Measurements from ENCODE around the gene PTPRJ.
A peak's percentile ranks its signal among the peaks of the same experiment; 100 is the strongest.

The PTPRJ gene

DNA sequence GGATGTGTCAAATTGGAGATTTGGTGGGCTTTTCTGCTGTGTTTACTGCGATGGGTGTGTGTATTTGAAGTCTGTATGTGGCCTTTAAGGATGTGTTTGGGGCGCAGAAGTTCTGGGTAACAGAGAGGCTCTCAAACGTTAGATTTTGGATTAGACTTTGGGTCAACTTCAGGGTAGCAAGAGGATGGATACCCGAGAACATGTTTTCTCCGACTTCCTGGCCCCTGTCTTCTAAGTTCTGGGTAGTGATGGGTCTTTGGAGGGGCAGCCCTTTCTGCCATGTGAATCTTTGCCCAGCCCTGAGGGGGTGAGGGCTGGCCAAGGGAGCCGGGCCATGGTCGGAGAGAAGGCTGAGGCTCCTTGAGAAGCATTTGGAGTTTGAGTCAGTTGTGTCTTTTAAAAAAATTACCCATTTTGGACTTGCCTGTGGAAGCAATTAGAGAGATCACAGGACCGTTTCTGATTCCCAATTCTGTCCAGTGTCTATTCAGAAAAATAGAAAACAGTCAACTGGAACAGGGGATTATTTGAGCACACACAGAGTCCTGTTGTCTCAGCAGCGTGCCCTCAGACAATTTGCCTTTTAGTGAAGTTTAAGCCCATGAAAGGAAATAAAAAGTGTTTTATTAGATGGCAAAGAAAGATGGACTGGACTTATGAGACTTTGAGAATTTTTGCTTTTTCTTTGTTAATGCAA lies 114.4 kb downstream of the PTPRJ start:
- DNase-seq (ENCODE audit: low spot score) = no peak

DNA sequence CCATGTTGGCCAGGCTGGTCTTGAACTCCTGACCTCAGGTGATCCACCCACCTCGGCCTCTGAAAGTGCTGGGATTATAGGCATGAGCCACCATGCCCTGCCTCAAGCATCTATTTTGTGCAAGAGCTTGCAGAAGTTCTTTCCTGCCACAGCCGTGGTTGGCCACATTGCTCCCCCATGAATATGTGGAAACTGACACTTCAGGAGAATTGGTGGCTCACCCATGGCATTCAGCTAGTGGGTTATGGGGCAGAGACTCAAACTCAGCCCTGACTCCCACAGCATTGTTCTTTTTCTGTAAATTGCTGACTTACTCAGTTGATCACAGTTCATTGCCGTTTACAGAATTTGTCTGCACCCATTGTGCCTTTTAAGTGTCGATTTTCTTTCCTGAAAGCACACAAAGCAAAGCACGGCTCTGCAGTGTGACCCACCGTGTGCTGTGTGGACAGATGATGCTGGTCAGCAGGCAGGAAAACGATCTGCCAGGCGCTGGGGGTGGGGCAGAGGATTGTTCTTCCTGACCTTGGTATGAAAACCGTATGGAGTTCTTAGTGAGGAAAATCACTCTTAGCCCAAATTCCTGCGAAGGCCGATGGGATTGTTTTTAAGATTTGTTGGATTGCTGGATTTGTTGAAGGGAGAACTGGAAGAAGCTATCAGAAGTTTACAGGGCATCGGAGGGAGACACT lies 115.6 kb downstream of the PTPRJ start:
- no peak for DNase-seq (ENCODE audit: low spot score)

- no peak for DNase-seq (ENCODE audit: low spot score)
Measured at GRCh38 chr11:48096588-48097525, 116.5 kb downstream of the PTPRJ start.

GRCh38 chr11:48098024-48098423 lies 117.7 kb downstream of the PTPRJ start:
- DNase-seq (ENCODE audit: low spot score) = no peak

DNA sequence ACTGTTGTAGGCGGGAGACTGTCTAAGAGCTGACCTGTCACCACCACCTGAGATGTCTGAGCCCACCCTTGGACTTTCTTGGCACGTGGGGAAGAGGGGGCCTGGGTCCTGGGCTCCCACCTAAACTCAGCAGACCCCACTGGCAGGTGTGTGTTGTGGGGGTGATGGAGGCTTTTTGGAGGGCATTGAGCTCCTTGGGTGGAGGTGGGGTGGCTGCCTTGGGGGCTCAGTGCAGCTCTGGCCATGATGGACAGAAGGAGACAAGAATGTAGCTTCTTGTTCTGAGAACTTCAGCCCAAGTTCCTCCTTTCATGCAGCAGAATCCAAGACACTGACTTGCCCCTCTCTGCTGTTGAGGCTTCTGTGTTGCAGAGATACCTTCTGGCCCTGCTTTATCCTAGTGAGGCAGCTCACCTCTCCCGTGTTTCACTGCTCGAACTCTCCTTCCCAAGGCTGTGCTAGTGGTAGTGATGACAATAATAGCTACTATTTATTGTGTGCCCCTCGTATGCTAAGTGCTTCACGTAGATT lies 119.6 kb downstream of the PTPRJ start:
- DNase-seq (ENCODE audit: low spot score) = no peak

DNA sequence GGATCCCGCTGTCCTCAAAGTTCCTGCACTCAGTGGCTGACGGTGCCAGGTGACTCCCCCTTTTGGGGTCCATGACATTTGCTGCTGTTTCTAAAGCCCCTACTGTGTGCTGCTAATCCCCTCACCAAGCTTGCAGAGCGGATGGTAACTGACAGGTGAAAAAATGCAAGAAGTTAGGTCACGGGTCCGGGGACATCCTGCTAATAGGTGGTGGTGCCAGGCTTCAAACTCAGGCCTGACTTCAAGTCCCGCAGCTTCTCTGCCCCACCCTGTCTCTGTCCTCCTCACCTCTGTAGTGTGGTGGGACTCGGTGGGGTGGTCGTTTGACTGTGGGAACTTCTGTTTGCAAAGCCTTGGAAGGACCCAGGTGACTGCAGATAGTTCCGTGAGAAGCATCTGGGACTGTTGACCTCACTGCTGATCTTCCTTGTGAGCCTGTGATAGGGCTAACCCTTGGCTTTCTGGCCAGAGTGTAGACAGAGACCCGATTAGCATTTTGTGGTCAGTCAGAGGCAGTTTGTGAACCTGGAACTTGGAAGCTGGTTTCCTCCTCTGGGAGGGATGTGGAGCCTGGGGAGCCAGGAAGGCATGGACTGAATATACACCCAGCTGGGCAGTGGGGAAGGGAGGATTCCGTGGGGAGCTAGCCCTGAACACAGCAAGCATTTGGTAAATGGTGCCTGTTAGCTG lies 120.8 kb downstream of the PTPRJ start:
- DNase-seq (ENCODE audit: low spot score) = no peak

DNA sequence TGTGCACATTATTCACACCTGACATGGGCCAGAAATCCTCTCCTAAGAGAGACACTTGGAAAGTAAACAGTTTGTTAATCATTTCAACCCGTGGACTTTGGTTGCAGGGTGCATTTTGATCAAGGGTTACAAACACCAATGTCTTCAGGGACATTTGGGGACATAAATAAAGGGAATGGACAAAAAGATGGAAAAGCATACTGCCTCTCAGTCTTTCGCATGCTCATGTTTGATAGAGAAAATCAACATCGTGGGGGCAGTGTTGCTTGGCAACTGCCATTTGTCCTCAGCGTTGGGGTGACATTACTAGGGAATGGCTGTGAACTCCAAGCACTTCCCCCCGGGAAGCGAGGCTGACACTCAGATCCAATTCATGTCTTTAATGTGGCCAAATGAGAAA lies 121.6 kb downstream of the PTPRJ start:
- DNase-seq (ENCODE audit: low spot score) = no peak

DNA sequence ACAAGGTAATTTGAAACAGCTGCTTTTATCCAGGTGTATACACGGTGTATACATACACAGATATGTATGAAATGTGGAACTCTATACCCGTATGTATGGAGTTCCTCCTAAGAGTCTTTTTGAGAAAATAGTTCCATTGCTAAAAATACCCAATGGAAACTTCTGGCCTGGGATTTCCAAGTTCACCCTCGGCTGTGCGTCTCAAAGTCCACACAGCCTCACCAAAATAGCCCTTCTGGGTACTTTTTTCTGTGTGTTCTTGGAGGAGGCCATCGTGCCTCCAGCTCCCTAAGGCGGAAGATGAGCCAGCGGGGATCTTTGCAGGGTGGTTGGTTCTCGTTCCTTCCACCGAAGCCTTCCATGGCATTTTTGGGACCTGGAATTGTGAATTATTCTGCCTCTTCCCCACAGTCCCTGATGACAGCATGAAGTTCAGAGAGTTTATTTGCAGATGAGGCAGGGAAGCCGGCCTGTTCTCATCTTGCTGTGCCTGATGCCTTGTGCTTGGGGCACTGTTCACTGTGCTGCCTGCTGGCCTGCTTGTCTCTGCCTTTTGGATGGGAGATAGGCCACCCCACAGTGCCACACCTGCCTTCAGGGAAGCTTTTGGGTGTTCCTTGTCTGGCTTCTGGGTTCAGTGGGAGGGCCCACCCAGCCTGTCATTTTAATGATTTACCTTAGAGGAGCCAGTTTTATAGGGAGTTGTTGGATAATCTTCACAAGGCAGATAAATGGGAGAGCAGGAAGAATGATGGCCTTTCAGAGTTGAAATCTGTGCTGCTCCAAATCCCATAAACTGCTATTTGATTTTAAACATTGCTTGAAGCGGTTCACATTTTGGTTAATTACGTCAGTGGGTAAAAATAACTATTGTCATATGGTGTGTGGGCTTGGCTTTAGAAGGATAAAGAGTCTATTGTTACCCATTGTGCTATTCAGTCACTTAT lies 123.5 kb downstream of the PTPRJ start:
- no peak for DNase-seq (ENCODE audit: low spot score)

DNA sequence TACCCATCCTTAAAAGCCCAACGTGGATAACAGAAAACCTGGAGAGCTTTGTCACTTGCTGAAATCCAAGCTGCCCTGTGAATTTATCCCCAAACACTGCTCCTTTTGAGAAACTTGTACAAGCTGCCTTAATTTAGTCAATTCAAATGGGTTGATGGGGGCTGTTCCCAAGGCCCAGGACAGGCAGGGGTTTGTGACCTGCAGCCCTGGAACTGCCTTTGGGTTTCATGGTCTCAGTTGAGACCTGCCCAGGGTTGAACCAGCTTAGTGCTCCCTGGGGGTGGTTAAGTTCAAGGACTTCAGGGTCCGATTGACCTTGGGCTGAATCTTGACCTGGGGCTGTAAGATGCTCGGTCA lies 124.2 kb downstream of the PTPRJ start:
- DNase-seq (ENCODE audit: low spot score) = no peak

DNA sequence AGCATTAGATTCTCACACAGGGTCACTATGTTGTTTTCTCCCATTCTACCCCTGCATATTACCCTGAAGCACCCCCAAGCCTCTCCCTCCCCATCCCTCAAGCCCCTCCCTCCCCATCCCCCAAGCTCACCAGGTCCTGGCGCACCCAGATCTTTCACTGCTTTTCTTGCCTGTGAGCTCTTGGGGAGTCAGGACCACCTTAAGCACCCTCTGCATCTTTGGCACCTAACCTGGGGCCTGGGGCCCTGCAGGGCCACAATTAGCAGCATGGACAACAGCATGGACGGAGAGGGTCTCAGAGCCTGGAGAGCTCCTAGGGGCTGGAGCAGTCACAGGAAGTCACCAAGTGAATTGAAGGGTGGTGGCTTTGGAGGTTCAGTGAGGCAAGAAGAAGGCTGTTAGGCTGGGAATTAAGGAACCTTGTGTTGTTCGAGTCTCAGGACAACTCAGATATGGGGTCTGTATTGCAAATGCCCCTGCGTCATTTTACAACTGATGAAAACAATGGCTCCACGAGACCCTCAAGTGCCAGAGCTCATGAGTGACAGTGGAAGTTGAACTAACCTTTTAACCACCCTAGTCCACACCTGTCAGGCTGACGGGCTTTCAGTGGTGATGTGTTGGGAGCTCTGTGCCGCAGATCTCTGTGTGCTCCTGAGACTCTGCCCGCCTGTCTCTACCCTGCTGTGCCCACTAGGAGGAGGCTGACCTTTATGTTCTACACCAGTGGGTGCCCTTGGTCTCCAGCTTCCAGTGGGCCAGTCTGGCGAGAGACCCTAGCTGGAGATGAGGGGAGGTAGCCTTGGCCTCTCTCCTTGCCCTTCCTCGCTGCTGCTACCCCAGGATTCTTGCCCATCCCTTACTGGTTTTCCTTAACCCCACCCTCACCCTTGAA lies 125.0 kb downstream of the PTPRJ start:
- no peak for DNase-seq (ENCODE audit: low spot score)

DNA sequence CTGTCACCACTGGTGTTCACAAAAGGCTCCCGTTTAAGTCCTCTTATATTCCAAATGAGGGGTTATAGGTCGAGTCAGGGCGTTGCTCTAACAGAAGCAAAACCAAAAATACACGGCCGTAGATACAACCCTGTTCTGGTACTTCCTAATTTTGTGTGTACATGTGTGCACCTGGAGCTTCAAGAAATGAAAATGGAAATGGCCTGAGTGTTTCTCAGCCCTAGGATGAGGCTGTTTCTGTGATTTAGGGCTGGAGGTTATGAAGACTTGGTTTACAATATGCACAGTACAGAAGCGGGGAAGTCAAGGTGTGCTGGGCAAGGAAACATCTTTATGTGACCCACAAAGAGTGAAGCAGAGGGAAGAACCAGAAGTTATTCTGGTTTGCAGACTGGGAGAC lies 125.8 kb downstream of the PTPRJ start:
- DNase-seq (ENCODE audit: low spot score) = no peak

DNA sequence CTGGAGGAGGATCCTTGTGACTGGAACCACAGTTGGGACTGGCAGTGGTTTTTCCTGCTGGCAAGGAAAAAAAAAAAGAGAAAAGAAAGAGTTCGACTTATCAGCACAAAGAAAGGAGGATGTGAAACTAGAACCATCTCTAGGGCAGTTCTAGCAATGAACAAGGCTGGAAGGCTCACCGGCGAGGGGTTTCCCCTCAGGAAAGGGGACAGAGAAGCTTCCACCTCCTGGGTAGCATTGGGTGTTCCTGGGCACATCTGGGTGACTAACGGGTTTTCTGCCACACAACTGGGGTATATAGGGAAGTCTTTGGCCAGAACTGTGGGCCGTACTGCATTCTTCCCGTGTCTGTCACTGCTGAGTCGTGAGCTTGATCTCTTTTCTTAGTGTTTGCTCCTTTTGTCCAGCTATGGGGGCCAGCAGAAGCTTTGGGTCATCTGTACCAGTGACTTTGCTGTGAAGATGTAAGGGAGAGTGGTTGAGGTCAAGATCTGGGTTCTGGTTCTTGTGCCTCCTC lies 126.9 kb downstream of the PTPRJ start:
- DNase-seq (ENCODE audit: low spot score) = peak; percentile 46

- DNase-seq (ENCODE audit: low spot score) = no peak
Measured at GRCh38 chr11:48108231-48109045, 128.1 kb downstream of the PTPRJ start.

GRCh38 chr11:48109046-48109666 lies 128.8 kb downstream of the PTPRJ start:
- peak; percentile 46 for DNase-seq (ENCODE audit: low spot score)

- DNase-seq (ENCODE audit: low spot score) = no peak
Measured at GRCh38 chr11:48110509-48110766, 130.1 kb downstream of the PTPRJ start.

- peak; percentile 26 for DNase-seq (ENCODE audit: low spot score)
Measured at GRCh38 chr11:48111891-48112290, 131.5 kb downstream of the PTPRJ start.

DNA sequence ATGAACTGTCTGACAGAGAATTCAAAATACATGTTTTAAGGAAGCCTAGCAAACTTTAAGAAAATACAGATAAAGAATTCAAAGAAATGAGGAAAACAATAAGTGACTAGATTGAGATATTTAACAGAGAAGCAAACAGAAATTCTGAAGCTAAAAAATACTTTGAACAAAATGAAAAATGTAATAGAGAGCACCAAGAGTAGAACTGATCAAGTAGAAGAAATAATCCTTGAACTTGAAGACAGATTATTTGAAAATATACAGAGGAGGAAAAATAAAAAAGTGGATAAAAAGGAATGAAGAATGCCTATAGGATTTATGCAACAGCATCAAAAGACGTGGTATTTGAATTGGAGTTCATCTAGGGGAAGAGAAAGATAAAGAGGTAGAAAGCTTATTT lies 134.4 kb downstream of the PTPRJ start:
- no peak for DNase-seq (ENCODE audit: low spot score)

DNA sequence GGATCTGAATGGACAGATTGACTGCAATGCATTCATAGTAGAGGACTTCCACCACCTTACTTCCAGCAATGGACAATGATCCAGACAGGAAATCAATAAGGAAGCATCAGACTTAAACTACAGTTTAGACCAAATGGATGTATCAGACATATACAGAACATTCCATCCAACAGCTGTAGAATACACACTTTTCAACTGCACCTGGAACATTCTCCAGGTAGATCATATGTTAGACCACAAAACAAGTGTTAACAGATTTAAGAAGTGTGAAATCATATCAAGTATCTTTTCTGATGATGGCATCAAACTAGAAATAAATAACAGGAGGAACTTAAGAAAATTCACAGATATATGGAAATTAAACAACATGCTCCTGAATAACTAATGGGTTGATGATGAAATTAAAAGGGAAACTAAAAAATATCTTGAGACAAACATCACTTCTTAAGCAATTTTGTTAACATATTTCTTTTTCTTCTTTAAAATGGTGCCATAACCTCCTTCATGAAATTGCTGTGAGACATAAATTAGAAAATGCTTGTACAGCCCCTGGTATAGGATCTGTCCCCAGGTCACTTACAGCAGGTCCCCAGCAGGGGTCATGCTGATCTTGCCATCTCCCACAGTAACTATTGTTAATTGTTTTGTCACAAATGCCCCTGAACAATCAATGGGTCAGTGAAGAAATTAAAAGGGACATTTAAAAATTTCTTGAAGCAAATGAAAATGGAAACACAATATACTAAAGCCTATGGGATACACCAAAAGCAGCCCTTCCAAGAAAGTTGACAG lies 136.3 kb downstream of the PTPRJ start:
- peak; percentile 31 for DNase-seq (ENCODE audit: low spot score)
